AG04449 (cell line): Measurements from ENCODE around the gene TECR.

Source experiments
- CTCF ChIA-PET: fragments of 350-600 bp; formaldehyde crosslinking; extraction: SDS; loops from one replicate; lab custom pipeline; 2021; ENCODE audit warnings: antibody characterized with exemption; lab: Yijun Ruan, JAX
- POLR2A ChIA-PET: fragments of 400-600, 350-600 bp; formaldehyde crosslinking; extraction: SDS; loops from one replicate; lab custom pipeline; 2020; ENCODE audit warnings: antibody characterized with exemption, inconsistent platforms; lab: Yijun Ruan, JAX
- DNase-seq: peaks from one replicate; pipeline ENCODE4 v3.0.0-alpha.2; 2010; ENCODE audit warnings: low read depth, low spot score
- H3K4me3 ChIP-seq: 2 replicates; pipeline ENCODE4 v1.5.1; 2011; ENCODE audit warnings: low read depth, mild to moderate bottlenecking, control low read depth, low read length
- TF ChIP-seq, protein P1 (sequence below): IDR thresholded peaks from one replicate; pipeline ENCODE4 v1.5.1; 2011; ENCODE audit warnings: mild to moderate bottlenecking, moderate library complexity, low read length, control low read depth, inconsistent platforms; ENCODE audit not compliant: insufficient read depth; ENCODE audit errors: missing control alignments

TECR gene

DNA sequence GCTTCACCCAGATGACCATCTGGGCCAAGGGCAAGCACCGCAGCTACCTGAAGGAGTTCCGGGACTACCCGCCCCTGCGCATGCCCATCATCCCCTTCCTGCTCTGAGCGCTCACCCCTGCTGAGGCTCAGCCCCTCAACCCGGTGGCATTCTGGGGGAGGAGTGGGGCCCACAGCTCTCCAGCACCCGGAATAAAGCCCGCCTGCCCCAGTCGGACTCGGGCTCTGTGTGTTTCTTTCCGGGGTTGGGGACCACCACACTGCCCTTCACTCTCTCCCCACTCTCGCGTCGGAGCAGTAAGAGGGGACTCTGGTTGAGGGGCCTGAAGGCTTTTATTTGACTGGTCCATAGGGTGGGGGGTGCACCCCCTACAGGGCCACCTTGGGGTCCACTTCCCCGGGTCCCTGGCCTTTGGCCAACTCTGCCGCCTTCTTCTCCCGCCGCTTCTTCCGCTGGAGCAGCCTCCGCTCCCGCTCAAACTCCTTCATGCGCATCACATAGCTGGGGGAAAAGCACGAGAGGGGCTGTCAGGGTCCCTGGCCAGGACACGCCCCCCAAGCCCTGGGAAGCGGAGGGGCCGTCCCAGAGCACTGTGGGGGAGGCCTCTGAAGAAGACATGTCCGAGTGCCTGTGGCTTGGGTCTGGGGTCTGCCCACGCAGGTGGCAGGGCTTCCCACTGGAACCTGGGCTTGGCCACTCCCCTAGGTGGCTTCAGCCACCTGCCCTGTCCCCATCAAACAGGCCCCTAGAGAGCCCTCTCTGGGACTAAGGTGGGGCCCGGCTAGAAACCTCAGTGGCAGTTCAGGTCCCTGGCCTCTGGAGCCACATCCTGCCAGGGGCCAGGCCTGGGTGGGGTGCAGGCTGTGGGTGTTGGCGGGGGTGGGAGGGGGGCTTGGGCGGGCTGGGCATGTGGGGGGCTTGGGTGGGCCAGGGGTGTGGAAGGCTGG is 36.6 kb downstream of the TECR start:
- DNase-seq: no peak
- ChIA-PET POLR2A (no interaction called here), CTCF (interaction anchor here (8.8 kb wide), 1 partner anchor 10 kb away, joined by 95 read pairs; no protein-coding TSS in a partner anchor)
- TF ChIP-seq, protein P1, sequence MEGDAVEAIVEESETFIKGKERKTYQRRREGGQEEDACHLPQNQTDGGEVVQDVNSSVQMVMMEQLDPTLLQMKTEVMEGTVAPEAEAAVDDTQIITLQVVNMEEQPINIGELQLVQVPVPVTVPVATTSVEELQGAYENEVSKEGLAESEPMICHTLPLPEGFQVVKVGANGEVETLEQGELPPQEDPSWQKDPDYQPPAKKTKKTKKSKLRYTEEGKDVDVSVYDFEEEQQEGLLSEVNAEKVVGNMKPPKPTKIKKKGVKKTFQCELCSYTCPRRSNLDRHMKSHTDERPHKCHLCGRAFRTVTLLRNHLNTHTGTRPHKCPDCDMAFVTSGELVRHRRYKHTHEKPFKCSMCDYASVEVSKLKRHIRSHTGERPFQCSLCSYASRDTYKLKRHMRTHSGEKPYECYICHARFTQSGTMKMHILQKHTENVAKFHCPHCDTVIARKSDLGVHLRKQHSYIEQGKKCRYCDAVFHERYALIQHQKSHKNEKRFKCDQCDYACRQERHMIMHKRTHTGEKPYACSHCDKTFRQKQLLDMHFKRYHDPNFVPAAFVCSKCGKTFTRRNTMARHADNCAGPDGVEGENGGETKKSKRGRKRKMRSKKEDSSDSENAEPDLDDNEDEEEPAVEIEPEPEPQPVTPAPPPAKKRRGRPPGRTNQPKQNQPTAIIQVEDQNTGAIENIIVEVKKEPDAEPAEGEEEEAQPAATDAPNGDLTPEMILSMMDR: no peak
- no peak overlapping the region for H3K4me3 ChIP-seq

DNA sequence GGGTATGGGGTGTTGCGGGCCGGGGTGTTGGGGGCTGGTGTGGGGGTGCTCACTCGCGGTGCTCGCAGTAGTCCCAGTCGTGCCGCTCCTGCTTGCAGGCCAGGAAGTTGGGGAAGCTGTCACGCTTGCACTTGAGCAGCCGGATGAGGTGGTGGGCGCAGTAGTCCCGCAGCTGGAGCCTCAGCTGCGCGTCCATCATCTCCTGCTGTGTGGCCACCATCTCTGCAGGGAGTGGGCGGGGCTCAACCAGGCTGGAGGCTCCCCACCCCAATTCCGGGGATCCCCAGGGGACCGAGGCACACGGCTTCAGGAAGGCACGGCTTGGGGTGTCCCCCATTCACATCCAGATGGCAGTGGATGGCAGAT is 37.3 kb downstream of the TECR start:
- POLR2A ChIA-PET: no interaction called here
- TF ChIP-seq, protein P1: no peak
- CTCF ChIA-PET: interaction anchor here (8.8 kb wide), 1 partner anchor 11 kb away, joined by 95 read pairs; no protein-coding TSS in a partner anchor
- no peak for DNase-seq
- no peak overlapping the region for H3K4me3 ChIP-seq

DNA sequence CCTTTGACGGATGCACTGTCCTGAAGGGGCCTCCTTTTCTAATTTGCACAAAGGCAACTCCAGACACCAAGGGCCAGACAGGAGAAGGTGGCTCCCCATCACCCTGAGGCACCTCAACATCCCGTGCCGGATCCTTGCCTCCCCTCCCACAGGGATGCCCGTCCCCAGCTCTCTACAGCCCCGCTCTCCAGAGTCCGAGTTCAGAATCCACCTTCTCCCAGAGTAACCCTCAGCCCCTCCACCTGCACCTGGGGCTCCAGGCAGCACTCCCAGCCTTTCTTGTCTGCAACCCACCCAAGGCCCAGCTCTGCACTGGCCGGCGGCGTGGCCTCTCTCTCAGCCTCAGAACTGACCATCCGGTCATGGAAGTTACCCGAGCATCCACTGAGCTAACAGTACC is 37.7 kb downstream of the TECR start:
- POLR2A ChIA-PET: no interaction called here
- no peak for DNase-seq
- no peak overlapping the region for H3K4me3 ChIP-seq
- TF ChIP-seq, protein P1: no peak
- CTCF ChIA-PET: interaction anchor here (8.8 kb wide), 1 partner anchor 11 kb away, joined by 95 read pairs; no protein-coding TSS in a partner anchor

DNA sequence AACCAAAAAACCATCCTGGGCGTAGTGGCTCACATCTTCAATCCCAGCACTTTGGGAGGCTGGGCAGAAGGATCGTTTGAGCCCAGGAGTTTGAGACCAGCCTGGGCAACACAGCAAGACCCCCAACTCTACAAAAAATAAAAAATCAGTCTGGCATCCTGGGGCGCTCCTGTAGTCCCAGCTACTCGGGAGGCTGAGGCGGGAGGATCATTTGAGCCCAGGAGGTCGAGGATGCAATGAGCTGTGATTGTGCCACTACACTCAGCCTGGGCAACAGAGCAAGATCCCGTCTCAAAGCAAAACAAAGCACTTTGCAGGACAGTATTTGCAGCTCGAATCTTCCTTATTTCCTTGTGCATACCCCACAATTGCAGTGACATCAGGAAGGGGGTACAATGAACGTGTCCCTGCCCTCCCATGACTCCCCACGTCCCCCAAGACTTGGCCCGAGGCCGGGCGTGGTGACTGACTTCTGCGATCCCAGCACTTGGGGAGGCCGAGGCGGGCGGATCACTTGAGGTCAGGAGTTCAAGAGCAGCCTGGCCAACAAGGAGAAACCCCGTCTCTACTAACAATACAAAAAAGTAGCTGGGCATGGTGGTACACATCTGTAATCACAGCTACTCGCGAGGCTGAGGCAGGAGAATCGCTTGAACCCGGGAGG is 41.6 kb downstream of the TECR start:
- TF ChIP-seq, protein P1: no peak
- H3K4me3 ChIP-seq: peak overlapping the region; percentile 99
- CTCF ChIA-PET: interaction anchor here (1.7 to 10.6 kb wide), 5 partner anchors 9 to 117 kb away, joined by 5 to 247 read pairs (median 14); partner anchors contain the start of gene ZNF333
- POLR2A ChIA-PET: interaction anchor here (0.9 kb wide), 1 partner anchor 53 kb away, joined by 3 read pairs; the partner anchor contains the start of gene DNAJB1
- no peak for DNase-seq

DNA sequence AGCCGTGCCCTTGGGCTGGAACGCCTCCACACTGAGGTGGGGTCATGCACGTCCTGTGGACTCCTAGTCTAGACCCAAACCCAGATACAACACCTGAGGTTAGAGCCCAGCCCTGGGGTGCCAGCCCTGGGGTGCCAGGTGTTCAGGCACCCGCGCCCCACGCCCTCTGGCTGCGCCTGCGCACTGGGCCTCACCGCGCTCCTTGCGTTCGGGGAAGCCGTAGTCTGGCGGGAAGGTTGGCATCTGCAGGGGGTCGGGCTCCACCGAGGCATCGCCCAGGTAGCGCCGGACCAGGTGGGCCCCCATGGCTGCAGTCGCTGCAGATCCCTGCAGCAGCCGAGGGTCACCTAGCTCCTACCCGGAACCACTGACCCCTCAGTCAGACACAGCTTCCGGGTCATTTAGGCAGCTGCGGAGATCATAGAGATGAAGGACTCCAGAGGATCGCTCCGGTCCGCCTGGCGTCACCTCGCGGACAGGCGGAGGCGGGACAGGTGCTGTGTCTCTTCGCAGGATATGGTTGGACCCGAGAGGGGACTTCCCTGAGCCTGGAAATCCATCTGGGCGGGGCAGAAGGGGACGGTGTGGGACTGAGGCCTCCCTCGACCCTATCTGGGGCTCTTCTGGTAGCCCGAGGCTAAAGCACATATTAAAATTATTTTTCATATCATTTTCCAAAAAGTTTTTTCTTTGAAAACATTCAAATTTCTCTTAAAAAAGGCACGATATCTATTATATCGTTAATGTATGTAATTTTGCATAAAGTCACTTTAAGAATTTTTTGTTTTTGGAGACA is 42.5 kb downstream of the TECR start, which contains the start of gene NDUFB7:
Gene NDUFB7 (minus strand): TSS at position 372 of the 796 bp plus-strand sequence. CDS start 66 bp downstream, at position 306.
- CTCF ChIA-PET: interaction anchor here (0.6 to 10.6 kb wide), 14 partner anchors 10 to 435 kb away, joined by 3 to 247 read pairs (median 6); partner anchors contain the start of genes ASF1B, CLEC17A and ZNF333

More for the DNA sequence above, 42.5 kb downstream of the TECR start, which contains the start of gene NDUFB7:
- TF ChIP-seq, protein P1: peak; percentile 93
- H3K4me3 ChIP-seq: peak within 1 kb of the TSS; percentile 99
- DNase-seq: peak; percentile 72
- POLR2A ChIA-PET: interaction anchor here (1.0 to 1.8 kb wide), 2 partner anchors 54 to 118 kb away, joined by 4 to 6 read pairs; partner anchors contain the start of genes DNAJB1 and ZNF333
